CD14-positive monocyte (primary cell): ENCODE results near the gene CELSR1. TPM values are rescaled to one million over a fixed set of nuclear protein-coding genes. Genes with fewer than 3 reads are reported as not detected.
A peak's percentile ranks its signal among the peaks of the same experiment; 100 is the strongest.

Experiments used
- DNase-seq, 3 donors: peaks; one replicate each; pipeline ENCODE4 v3.0.0-alpha.2; 2011 to 2022
- H2AFZ ChIP-seq: 2 replicates; pipeline ENCODE4 v1.6.0; 2012; ENCODE audit warnings: mild to moderate bottlenecking, low read depth, low read length, inconsistent platforms; ENCODE audit not compliant: insufficient read depth, poor library complexity, severe bottlenecking
- H3K27ac ChIP-seq, 2 donors: 1 replicate in 1 of 2; 2 replicates in 1 of 2; pipeline ENCODE4 v1.5.1; 2012 to 2013; ENCODE audit warnings: low read length in 2 of 2, control low read depth in 1 of 2, inconsistent platforms in 1 of 2, low read depth in 1 of 2, mild to moderate bottlenecking in 1 of 2
- H3K27me3 ChIP-seq, 2 donors: one replicate each; pipeline versions ENCODE4 v1.6.0 to v1.6.1; 2011 to 2013; ENCODE audit warnings: low read length in 2 of 2; ENCODE audit not compliant: control insufficient read depth in 2 of 2, insufficient read depth in 2 of 2
- H3K36me3 ChIP-seq, 2 donors: replicated peaks in 1 of 2; 1 replicate in 1 of 2; 2 replicates in 1 of 2; pipeline versions ENCODE4 v1.5.1 to v1.6.1; 2012 to 2013; ENCODE audit warnings: low read length in 2 of 2, control low read depth in 1 of 2, inconsistent platforms in 1 of 2, mild to moderate bottlenecking in 1 of 2; ENCODE audit not compliant: insufficient read depth in 2 of 2, control insufficient read depth in 1 of 2
- H3K4me1 ChIP-seq, 2 donors: 1 replicate in 1 of 2; 2 replicates in 1 of 2; pipeline versions ENCODE4 v1.5.1 to v1.6.1; 2012 to 2013; ENCODE audit warnings: low read length in 2 of 2, control low read depth in 1 of 2, inconsistent platforms in 1 of 2, mild to moderate bottlenecking in 1 of 2, moderate library complexity in 1 of 2; ENCODE audit not compliant: insufficient read depth in 2 of 2, control insufficient read depth in 1 of 2
- H3K4me2 ChIP-seq: replicated peaks from 2 replicates; pipeline ENCODE3; 2012; ENCODE audit warnings: low read length, moderate library complexity, mild to moderate bottlenecking; ENCODE audit not compliant: poor library complexity, severe bottlenecking; ENCODE audit errors: extremely low read depth
- H3K4me3 ChIP-seq, 3 experiments: fragments of 200-600 bp in 1 of 3; sonication (generic) in 1 of 3; replicated peaks in 1 of 3; 1 replicate in 2 of 3; 2 replicates in 1 of 3; pipeline ENCODE4 v1.5.1; 2011 to 2013; ENCODE audit warnings: low read length in 3 of 3, mild to moderate bottlenecking in 3 of 3, control low read depth in 2 of 3, low read depth in 2 of 3, inconsistent platforms in 1 of 3, moderate library complexity in 1 of 3
- H3K79me2 ChIP-seq: 2 replicates; pipeline ENCODE4 v1.6.0; 2012; ENCODE audit warnings: mild to moderate bottlenecking, control low read depth, inconsistent platforms, low read length, moderate library complexity; ENCODE audit not compliant: insufficient read depth
- H3K9ac ChIP-seq: 2 replicates; pipeline ENCODE4 v1.6.0; 2017; ENCODE audit warnings: low read length, mild to moderate bottlenecking; ENCODE audit not compliant: insufficient read depth, poor library complexity, severe bottlenecking
- H3K9me3 ChIP-seq, 2 donors: replicated peaks in 1 of 2; 1 replicate in 1 of 2; 2 replicates in 1 of 2; pipeline versions ENCODE4 v1.5.1 to v1.6.1; 2012 to 2013; ENCODE audit warnings: low read length in 2 of 2, control low read depth in 1 of 2; ENCODE audit not compliant: control insufficient read depth in 1 of 2, insufficient read depth in 1 of 2
- H4K20me1 ChIP-seq: 2 replicates; pipeline ENCODE4 v1.6.0; 2012; ENCODE audit warnings: mild to moderate bottlenecking, low read length, control low read depth, moderate library complexity; ENCODE audit not compliant: insufficient read depth
- H3K27ac Mint-ChIP-seq, 7 donors: one replicate each; pipeline ENCODE4 v1.8.0; 2020; ENCODE audit warnings: mild to moderate bottlenecking in 7 of 7, mixed read lengths in 7 of 7, moderate library complexity in 6 of 7, inconsistent platforms in 2 of 7
- H3K27me3 Mint-ChIP-seq, 3 donors: one replicate each; pipeline ENCODE4 v1.8.0; 2021 to 2022; ENCODE audit warnings: low read depth in 3 of 3, mild to moderate bottlenecking in 3 of 3, mixed read lengths in 3 of 3, moderate library complexity in 3 of 3, inconsistent platforms in 1 of 3
- H3K36me3 Mint-ChIP-seq, 2 donors: one replicate each; pipeline ENCODE4 v1.8.0; 2020; ENCODE audit warnings: mixed read lengths in 2 of 2, inconsistent platforms in 1 of 2, mild to moderate bottlenecking in 1 of 2
- H3K4me1 Mint-ChIP-seq: one replicate; pipeline ENCODE4 v1.8.0; 2020; ENCODE audit warnings: mild to moderate bottlenecking, mixed read lengths
- H3K4me3 Mint-ChIP-seq, 2 donors: one replicate each; pipeline ENCODE4 v1.8.0; 2020; ENCODE audit warnings: mild to moderate bottlenecking in 2 of 2, mixed read lengths in 2 of 2, moderate library complexity in 1 of 2
- H3K9me3 Mint-ChIP-seq, 7 donors: one replicate each; pipeline ENCODE4 v1.8.0; 2020 to 2022; ENCODE audit warnings: mixed read lengths in 7 of 7, mild to moderate bottlenecking in 6 of 7, moderate library complexity in 6 of 7, inconsistent platforms in 2 of 7
- WGBS: methylation state at CpG from one replicate; pipeline ENCODE4 v1.1.5; 2013; ENCODE audit warnings: missing lambda C conversion rate; ENCODE audit not compliant: insufficient coverage; 5-methylcytosine and 5-hydroxymethylcytosine counted together
- intact Hi-C, 2 donors: fragments of 100-400 bp; cut with micrococcal nuclease; formaldehyde crosslinking; loops; one replicate each; pipeline versions ENCODE4 v1.15.0 to v1.15.1; 2023
- polyA plus RNA-seq, 3 donors: library from polyadenylated mRNA; depleted of rRNA in 1 of 3; unstranded in 2 of 3; stranded (reverse) in 1 of 3; fragments of 300-500 nt in 2 of 3; fragments of >200 nt in 1 of 3; fragmentation: Illumina TruSeq in 2 of 3; gene quantifications; 1 replicate in 2 of 3; 2 replicates in 1 of 3; pipeline ENCODE4 v1.2.3, GENCODE V29; 2012 to 2021
- TF ChIP-seq, protein P1 (sequence below): fragments of 200-600 bp; IDR thresholded peaks from one replicate; pipeline ENCODE4 v1.8.0; 2022; ENCODE audit warnings: antibody characterized with exemption, mild to moderate bottlenecking

The CELSR1 gene
- polyA plus RNA-seq, 3 donors, result 0.16 TPM; not detected in 2

DNA sequence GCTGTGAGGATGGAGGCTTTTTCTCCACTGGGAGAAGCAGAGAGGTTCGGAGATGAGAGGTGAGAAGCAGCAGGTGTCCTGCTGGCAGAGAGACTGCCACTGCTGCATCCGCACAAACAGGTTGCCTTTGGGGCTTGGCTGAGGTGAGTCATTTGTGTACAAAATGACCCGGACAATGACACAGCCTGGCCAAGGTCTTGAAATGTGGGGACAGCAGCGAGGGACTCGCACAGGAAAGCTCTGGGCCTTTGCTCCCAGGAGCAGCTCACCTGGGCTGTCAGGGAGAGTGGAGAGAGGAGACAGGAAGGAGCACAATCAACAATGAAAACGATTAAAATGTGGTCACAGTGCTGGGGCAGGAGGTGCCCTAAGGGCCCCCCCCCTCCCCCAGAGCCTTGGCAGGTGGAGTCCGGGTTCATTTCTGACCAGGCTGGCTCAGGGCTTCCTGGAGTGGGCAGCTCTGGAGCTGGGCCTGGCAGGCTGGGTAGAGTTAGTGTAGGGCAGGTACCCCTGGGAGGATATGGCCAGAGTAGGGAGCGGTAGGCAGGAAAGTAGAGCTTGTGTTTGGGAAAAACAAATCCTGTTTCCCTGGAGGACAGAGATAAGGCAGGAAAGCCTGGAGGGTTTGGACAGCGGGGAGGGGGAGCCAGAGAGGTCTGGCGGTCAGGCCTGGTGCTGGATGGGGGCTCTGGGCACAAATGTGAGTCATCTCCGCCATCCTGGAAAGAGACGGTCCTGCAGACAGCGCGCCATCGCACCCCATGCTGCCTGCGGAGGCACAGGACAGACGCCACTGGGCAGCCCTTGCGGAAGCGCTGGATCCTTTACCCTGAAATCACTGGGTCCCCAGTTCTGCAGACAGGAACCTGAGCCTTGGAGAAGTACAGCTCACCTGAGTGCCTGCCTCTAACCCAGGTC lies 37.8 kb upstream of the CELSR1 start:
- TF ChIP-seq, protein P1, sequence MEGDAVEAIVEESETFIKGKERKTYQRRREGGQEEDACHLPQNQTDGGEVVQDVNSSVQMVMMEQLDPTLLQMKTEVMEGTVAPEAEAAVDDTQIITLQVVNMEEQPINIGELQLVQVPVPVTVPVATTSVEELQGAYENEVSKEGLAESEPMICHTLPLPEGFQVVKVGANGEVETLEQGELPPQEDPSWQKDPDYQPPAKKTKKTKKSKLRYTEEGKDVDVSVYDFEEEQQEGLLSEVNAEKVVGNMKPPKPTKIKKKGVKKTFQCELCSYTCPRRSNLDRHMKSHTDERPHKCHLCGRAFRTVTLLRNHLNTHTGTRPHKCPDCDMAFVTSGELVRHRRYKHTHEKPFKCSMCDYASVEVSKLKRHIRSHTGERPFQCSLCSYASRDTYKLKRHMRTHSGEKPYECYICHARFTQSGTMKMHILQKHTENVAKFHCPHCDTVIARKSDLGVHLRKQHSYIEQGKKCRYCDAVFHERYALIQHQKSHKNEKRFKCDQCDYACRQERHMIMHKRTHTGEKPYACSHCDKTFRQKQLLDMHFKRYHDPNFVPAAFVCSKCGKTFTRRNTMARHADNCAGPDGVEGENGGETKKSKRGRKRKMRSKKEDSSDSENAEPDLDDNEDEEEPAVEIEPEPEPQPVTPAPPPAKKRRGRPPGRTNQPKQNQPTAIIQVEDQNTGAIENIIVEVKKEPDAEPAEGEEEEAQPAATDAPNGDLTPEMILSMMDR, result no peak
- no peaks in the 10 kb centered on the region for H3K36me3 ChIP-seq
- peak overlapping the region; percentile 78 to 79 for H3K4me3 Mint-ChIP-seq
- peaks cover 30% of the 10 kb centered on the region for H3K79me2 ChIP-seq
- H3K27ac ChIP-seq, result no peak overlapping the region
- H3K27ac Mint-ChIP-seq, result peak overlapping the region in 4 of 7 donors; percentile 43 to 75 (median 48)
- peaks cover 0 to 10% (median 4%) of the 10 kb centered on the region in 3 donors for H3K27me3 Mint-ChIP-seq
- peak overlapping the region in 1 of 3 experiments; percentile 75 for H3K4me3 ChIP-seq
- H3K4me1 ChIP-seq, result peaks cover 51 to 64% of the 10 kb centered on the region in 2 donors
- H3K4me1 Mint-ChIP-seq, result peaks cover 58% of the 10 kb centered on the region
- peaks cover 13 to 20% (median 19%) of the 10 kb centered on the region in 7 donors for H3K9me3 Mint-ChIP-seq
- H2AFZ ChIP-seq, result peak overlapping the region; percentile 81
- peaks cover 12 to 22% of the 10 kb centered on the region in 2 donors for H3K9me3 ChIP-seq
- DNase-seq, result no peak
- H3K36me3 Mint-ChIP-seq, result peaks cover 0 to 2% of the 10 kb centered on the region in 2 donors
- intact Hi-C loops, result loop anchor here (5.0 kb wide), 2 partner anchors 37 to 107 kb away; no protein-coding TSS in a partner anchor
- peaks cover 25% of the 10 kb centered on the region for H4K20me1 ChIP-seq
- no peak overlapping the region for H3K9ac ChIP-seq
- H3K27me3 ChIP-seq, result no peaks in the 10 kb centered on the region
- H3K4me2 ChIP-seq, result peak overlapping the region; percentile 76
- WGBS, result 93% methylated on average over 17 of the region's 19 CpGs

DNA sequence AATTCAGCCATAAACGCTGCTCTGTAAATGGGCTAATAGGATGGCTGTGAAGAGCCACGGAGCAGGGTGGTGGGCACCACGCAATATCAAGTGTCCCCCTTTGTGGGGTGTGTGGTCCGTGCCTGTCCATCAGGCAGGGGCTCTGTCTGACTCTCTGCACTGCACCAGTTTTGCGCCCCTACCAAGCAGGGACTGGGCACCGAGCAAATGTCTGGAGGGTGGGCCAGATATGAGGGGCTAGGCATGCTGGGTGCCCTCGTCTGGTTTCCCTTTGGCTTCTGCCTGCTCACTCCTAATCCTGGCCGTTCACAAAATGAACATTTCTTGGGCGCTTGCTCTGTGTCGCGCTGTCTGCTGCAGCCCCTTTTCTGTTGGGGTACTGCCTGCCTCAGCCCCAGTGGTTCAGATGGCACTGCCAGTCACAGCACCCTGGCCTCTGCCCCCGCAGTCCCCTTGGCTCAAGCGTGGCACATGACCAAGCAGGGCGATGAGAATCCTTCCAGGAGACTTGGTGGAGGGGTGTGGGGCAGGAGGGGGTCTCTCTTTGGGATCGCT lies 37.1 kb upstream of the CELSR1 start:
- Histone ChIP-seq H3K36me3 (no peaks in the 10 kb centered on the region), H2AFZ (no peak overlapping the region), H3K4me3 (no peak overlapping the region), H3K27me3 (no peaks in the 10 kb centered on the region), H3K4me1 (peaks cover 44 to 56% of the 10 kb centered on the region in 2 donors), H4K20me1 (peaks cover 18% of the 10 kb centered on the region), H3K27ac (no peak overlapping the region), H3K9ac (no peak overlapping the region), H3K9me3 (peaks cover 12 to 22% of the 10 kb centered on the region in 2 donors), H3K79me2 (peaks cover 23% of the 10 kb centered on the region), H3K4me2 (peak overlapping the region; percentile 2)
- peaks cover 51% of the 10 kb centered on the region for H3K4me1 Mint-ChIP-seq
- 95% methylated on average over 14 of the region's 15 CpGs for WGBS
- intact Hi-C loops, result no loop called here
- peaks cover 0 to 2% of the 10 kb centered on the region in 2 donors for H3K36me3 Mint-ChIP-seq
- no peak for DNase-seq
- H3K27ac Mint-ChIP-seq, result peak overlapping the region in 2 of 7 donors; percentile 23 to 75
- peaks cover 13 to 20% (median 19%) of the 10 kb centered on the region in 7 donors for H3K9me3 Mint-ChIP-seq
- TF ChIP-seq, protein P1, result no peak
- no peak overlapping the region for H3K4me3 Mint-ChIP-seq
- H3K27me3 Mint-ChIP-seq, result peaks cover 0 to 12% (median 6%) of the 10 kb centered on the region in 3 donors
